GM12878 (cell line): ENCODE data around the gene CCR1.

Source experiments
- CHD4 ChIP-seq: fragments of 200-600 bp; sonication (generic); IDR thresholded peaks from 2 replicates; pipeline ENCODE4 v1.6.1; 2016; ENCODE audit warnings: mild to moderate bottlenecking
- E2F4 ChIP-seq: IDR thresholded peaks from 2 replicates; pipeline ENCODE4 v1.6.1; 2012; ENCODE audit warnings: low read depth, low read length, improper control_type of control experiment
- POLR2A ChIP-seq: IDR thresholded peaks from 2 replicates; pipeline ENCODE4 v1.6.1; 2011; ENCODE audit warnings: low read depth, mild to moderate bottlenecking, low read length
- RAD21 ChIP-seq: IDR thresholded peaks from 2 replicates; pipeline ENCODE4 v1.6.1; 2011; ENCODE audit warnings: mild to moderate bottlenecking, low read depth, low read length, moderate library complexity; ENCODE audit not compliant: insufficient read depth
- TAF1 ChIP-seq: IDR thresholded peaks from 2 replicates; pipeline ENCODE4 v1.6.1; 2011; ENCODE audit warnings: mild to moderate bottlenecking, low read depth, low read length, borderline replicate concordance
- TF ChIP-seq, protein P1 (sequence below), 3 experiments: IDR thresholded peaks in 2 of 3; conservative IDR thresholded peaks in 1 of 3; 2 replicates each; pipeline ENCODE4 v1.5.1; 2011; ENCODE audit warnings: low read depth in 3 of 3, low read length in 3 of 3, mild to moderate bottlenecking in 3 of 3, control low read depth in 2 of 3, moderate library complexity in 2 of 3, inconsistent platforms in 1 of 3, mixed read lengths in 1 of 3; ENCODE audit not compliant: control insufficient read depth in 2 of 3, insufficient read depth in 1 of 3; ENCODE audit errors: extremely low read depth in 1 of 3
- TF ChIP-seq, protein P2 (sequence below): fragments of 450-650 bp; IDR thresholded peaks from 2 replicates; pipeline ENCODE4 v1.6.1; 2014; ENCODE audit warnings: mild to moderate bottlenecking
- TF ChIP-seq, protein P3 (sequence below): IDR thresholded peaks from 2 replicates; pipeline ENCODE4 v1.6.1; 2012; ENCODE audit warnings: low read depth, low read length, improper control_type of control experiment
- TF ChIP-seq, protein P4 (sequence below): IDR thresholded peaks from 2 replicates; pipeline ENCODE4 v1.6.1; 2012; ENCODE audit warnings: mild to moderate bottlenecking, low read depth, low read length

DNA sequence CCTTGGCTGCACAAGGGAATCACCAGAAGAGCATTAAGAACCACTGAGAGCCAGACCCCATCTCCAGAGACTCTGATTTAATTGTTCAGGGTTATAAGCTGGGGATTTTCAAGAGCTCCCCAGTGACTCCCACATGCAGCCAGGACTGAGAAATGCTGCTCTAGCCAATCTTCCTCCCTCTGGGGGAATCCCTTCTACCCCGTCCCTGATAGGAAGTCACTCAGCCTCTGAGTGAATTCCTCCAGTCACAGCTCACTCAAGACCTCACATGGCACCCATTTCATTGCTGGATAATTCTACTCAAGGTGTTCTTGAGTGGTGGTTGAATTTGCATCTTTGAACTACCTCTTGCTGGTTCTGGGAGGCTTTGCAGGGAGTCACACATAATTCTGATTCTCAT is 44.9 kb upstream of the CCR1 start:
- TF ChIP-seq, protein P1, sequence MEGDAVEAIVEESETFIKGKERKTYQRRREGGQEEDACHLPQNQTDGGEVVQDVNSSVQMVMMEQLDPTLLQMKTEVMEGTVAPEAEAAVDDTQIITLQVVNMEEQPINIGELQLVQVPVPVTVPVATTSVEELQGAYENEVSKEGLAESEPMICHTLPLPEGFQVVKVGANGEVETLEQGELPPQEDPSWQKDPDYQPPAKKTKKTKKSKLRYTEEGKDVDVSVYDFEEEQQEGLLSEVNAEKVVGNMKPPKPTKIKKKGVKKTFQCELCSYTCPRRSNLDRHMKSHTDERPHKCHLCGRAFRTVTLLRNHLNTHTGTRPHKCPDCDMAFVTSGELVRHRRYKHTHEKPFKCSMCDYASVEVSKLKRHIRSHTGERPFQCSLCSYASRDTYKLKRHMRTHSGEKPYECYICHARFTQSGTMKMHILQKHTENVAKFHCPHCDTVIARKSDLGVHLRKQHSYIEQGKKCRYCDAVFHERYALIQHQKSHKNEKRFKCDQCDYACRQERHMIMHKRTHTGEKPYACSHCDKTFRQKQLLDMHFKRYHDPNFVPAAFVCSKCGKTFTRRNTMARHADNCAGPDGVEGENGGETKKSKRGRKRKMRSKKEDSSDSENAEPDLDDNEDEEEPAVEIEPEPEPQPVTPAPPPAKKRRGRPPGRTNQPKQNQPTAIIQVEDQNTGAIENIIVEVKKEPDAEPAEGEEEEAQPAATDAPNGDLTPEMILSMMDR (IDR thresholded peaks at IDR 0.05 in 2 of 3, conservative IDR thresholded peaks at IDR 0.05 in 1 of 3; ENCODE audit: control insufficient read depth in 2 of 3, extremely low read depth in 1 of 3, insufficient read depth in 1 of 3, low read depth in 3 of 3, low read length in 3 of 3) = no peak
- TF ChIP-seq TAF1 (no peak), RAD21 (no peak), CHD4 (no peak), POLR2A (no peak), E2F4 (no peak)
- TF ChIP-seq, protein P2, sequence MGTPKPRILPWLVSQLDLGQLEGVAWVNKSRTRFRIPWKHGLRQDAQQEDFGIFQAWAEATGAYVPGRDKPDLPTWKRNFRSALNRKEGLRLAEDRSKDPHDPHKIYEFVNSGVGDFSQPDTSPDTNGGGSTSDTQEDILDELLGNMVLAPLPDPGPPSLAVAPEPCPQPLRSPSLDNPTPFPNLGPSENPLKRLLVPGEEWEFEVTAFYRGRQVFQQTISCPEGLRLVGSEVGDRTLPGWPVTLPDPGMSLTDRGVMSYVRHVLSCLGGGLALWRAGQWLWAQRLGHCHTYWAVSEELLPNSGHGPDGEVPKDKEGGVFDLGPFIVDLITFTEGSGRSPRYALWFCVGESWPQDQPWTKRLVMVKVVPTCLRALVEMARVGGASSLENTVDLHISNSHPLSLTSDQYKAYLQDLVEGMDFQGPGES = no peak
- TF ChIP-seq, protein P3, sequence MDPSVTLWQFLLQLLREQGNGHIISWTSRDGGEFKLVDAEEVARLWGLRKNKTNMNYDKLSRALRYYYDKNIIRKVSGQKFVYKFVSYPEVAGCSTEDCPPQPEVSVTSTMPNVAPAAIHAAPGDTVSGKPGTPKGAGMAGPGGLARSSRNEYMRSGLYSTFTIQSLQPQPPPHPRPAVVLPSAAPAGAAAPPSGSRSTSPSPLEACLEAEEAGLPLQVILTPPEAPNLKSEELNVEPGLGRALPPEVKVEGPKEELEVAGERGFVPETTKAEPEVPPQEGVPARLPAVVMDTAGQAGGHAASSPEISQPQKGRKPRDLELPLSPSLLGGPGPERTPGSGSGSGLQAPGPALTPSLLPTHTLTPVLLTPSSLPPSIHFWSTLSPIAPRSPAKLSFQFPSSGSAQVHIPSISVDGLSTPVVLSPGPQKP = no peak
- TF ChIP-seq, protein P4, sequence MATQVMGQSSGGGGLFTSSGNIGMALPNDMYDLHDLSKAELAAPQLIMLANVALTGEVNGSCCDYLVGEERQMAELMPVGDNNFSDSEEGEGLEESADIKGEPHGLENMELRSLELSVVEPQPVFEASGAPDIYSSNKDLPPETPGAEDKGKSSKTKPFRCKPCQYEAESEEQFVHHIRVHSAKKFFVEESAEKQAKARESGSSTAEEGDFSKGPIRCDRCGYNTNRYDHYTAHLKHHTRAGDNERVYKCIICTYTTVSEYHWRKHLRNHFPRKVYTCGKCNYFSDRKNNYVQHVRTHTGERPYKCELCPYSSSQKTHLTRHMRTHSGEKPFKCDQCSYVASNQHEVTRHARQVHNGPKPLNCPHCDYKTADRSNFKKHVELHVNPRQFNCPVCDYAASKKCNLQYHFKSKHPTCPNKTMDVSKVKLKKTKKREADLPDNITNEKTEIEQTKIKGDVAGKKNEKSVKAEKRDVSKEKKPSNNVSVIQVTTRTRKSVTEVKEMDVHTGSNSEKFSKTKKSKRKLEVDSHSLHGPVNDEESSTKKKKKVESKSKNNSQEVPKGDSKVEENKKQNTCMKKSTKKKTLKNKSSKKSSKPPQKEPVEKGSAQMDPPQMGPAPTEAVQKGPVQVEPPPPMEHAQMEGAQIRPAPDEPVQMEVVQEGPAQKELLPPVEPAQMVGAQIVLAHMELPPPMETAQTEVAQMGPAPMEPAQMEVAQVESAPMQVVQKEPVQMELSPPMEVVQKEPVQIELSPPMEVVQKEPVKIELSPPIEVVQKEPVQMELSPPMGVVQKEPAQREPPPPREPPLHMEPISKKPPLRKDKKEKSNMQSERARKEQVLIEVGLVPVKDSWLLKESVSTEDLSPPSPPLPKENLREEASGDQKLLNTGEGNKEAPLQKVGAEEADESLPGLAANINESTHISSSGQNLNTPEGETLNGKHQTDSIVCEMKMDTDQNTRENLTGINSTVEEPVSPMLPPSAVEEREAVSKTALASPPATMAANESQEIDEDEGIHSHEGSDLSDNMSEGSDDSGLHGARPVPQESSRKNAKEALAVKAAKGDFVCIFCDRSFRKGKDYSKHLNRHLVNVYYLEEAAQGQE = no peak
